ENCODE measurements around the gene RAB27B. TPM values are rescaled to one million over a fixed set of nuclear protein-coding genes. Genes with fewer than 3 reads are reported as not detected.

Gene RAB27B
- total RNA-seq, 2 experiments from 2014 or later, result 2.4 to 2.5 TPM

DNA sequence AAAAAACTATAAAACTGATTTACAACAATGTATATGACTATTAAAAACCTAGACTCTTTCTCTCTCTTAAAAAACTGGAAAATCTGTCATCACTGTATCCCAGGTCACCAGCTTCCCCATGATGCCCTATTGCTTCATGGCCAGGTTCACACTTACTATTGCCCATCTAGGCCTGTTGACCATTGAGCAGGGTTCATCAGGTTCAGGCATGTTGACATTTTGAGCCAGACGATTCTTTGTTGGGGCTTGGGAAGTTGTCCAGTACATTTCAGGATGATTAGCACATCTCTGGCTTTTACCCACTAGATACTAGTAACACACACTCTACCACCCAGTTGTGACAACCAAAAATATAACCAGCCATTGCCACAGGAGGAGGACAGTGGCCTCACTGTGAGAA lies 26.9 kb upstream of the RAB27B start:
- CTCF ChIA-PET, result no interaction called here

DNA sequence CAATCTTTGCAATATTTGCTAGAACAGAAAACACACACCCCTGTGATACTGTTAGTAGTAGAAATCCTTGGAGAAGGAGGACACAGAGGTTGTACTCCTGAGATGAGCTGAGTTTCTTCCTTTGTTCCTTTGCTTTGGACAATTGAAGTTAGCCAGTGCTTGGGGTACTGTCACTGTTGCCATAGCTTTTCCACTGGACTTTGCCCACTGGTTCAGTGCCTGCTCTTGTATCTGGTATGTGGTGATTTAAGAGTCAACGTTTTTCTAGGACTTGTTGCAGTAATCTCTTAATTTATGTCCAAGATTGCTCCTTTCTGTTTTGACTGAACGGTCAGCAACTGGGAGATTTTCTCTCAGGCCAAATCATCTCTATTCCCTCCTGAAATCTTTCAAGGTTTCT lies 26.1 kb upstream of the RAB27B start:
- Mint-ChIP-seq H3K4me1 (ENCODE audit: low read depth) (peaks cover 19% of the 10 kb centered on the region), H3K4me3 (no peak overlapping the region), H3K36me3 (ENCODE audit: low read depth) (no peaks in the 10 kb centered on the region), H3K9me3 (no peaks in the 10 kb centered on the region), H3K27me3 (no peaks in the 10 kb centered on the region), H3K27ac (no peak overlapping the region)
- Histone ChIP-seq H3K9me3 (ENCODE audit: control insufficient read depth in 1 of 2, insufficient read depth in 1 of 2, low read length in 2 of 2) (no peaks in the 10 kb centered on the region), H3K27ac (ENCODE audit: low read depth in 1 of 2, low read length in 2 of 2) (no peak overlapping the region), H3K27me3 (ENCODE audit: control insufficient read depth in 1 of 2, insufficient read depth in 2 of 2, low read length in 2 of 2) (peaks cover 0 to 4% of the 10 kb centered on the region in 2 experiments), H3K36me3 (ENCODE audit: insufficient read depth, low read length) (no peaks in the 10 kb centered on the region), H3K4me3 (ENCODE audit: low read length) (no peak overlapping the region), H3K4me1 (ENCODE audit: insufficient read depth, low read length) (no peaks in the 10 kb centered on the region)
- ChIA-PET CTCF (no interaction called here), POLR2A (no interaction called here)
- intact Hi-C loops (cut with DNase I, micrococcal nuclease), result no loop called here
- no peak for ATAC-seq (ENCODE audit: poor library complexity)
- no peak for DNase-seq
- TF ChIP-seq, protein P1, sequence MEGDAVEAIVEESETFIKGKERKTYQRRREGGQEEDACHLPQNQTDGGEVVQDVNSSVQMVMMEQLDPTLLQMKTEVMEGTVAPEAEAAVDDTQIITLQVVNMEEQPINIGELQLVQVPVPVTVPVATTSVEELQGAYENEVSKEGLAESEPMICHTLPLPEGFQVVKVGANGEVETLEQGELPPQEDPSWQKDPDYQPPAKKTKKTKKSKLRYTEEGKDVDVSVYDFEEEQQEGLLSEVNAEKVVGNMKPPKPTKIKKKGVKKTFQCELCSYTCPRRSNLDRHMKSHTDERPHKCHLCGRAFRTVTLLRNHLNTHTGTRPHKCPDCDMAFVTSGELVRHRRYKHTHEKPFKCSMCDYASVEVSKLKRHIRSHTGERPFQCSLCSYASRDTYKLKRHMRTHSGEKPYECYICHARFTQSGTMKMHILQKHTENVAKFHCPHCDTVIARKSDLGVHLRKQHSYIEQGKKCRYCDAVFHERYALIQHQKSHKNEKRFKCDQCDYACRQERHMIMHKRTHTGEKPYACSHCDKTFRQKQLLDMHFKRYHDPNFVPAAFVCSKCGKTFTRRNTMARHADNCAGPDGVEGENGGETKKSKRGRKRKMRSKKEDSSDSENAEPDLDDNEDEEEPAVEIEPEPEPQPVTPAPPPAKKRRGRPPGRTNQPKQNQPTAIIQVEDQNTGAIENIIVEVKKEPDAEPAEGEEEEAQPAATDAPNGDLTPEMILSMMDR (IDR thresholded peaks at IDR 0.05), result no peak

More for the DNA sequence above, 26.9 kb upstream of the RAB27B start:
- Mint-ChIP-seq H3K27me3 (no peaks in the 10 kb centered on the region), H3K4me3 (no peak overlapping the region), H3K4me1 (ENCODE audit: low read depth) (peaks cover 19% of the 10 kb centered on the region), H3K9me3 (no peaks in the 10 kb centered on the region), H3K27ac (no peak overlapping the region), H3K36me3 (ENCODE audit: low read depth) (no peaks in the 10 kb centered on the region)
- Histone ChIP-seq H3K4me1 (ENCODE audit: insufficient read depth, low read length) (no peaks in the 10 kb centered on the region), H3K4me3 (ENCODE audit: low read length) (no peak overlapping the region), H3K27ac (ENCODE audit: low read depth in 1 of 2, low read length in 2 of 2) (no peak overlapping the region), H3K27me3 (ENCODE audit: control insufficient read depth in 1 of 2, insufficient read depth in 2 of 2, low read length in 2 of 2) (peaks cover 0 to 4% of the 10 kb centered on the region in 2 experiments), H3K36me3 (ENCODE audit: insufficient read depth, low read length) (no peaks in the 10 kb centered on the region), H3K9me3 (ENCODE audit: control insufficient read depth in 1 of 2, insufficient read depth in 1 of 2, low read length in 2 of 2) (no peaks in the 10 kb centered on the region)
- intact Hi-C loops (cut with DNase I, micrococcal nuclease), result no loop called here
- POLR2A ChIA-PET, result no interaction called here
- DNase-seq (no peak), ATAC-seq (ENCODE audit: poor library complexity) (no peak)
- TF ChIP-seq, protein P1 (IDR thresholded peaks at IDR 0.05), result no peak

DNA sequence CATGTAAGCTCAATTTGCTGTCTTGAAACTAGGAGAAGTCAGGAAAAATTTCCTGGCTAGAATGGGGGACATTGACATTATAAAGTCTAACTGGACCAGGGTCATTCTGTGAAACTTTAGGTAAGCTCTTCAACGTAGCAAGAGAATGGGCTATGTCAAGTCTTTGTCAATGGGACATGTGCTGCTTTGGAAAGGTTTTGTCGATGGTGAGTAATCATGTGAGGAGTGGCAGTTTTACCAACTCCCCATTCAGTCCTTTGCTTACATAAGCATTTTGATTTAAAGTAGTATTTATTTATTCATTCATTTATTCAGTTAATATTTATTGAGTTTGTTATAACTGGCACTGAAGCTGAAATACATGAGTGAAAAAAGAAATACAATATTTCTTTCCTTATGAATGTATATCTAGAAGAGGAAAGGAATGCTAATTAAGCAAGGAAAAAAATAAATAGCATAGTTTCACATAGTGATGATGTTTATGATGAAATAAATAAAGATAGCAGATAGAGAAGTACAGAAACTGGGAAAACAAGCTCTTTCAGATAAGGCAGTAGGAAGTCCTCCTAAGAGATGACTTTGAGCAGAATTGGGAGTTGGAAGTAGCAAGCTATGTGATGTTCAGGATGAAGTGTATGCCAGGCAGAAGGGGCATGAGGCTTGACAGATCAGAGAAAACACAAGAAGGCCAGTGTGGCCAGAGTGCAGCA lies 25.4 kb upstream of the RAB27B start:
- Histone ChIP-seq H3K27me3 (ENCODE audit: control insufficient read depth in 1 of 2, insufficient read depth in 2 of 2, low read length in 2 of 2) (peaks cover 0 to 4% of the 10 kb centered on the region in 2 experiments), H3K36me3 (ENCODE audit: insufficient read depth, low read length) (no peaks in the 10 kb centered on the region), H3K4me1 (ENCODE audit: insufficient read depth, low read length) (no peaks in the 10 kb centered on the region), H3K9me3 (ENCODE audit: control insufficient read depth in 1 of 2, insufficient read depth in 1 of 2, low read length in 2 of 2) (no peaks in the 10 kb centered on the region), H3K4me3 (ENCODE audit: low read length) (no peak overlapping the region), H3K27ac (ENCODE audit: low read depth in 1 of 2, low read length in 2 of 2) (no peak overlapping the region)
- intact Hi-C loops (cut with DNase I, micrococcal nuclease), result no loop called here
- POLR2A ChIA-PET, result no interaction called here
- Mint-ChIP-seq H3K4me1 (ENCODE audit: low read depth) (peaks cover 19% of the 10 kb centered on the region), H3K36me3 (ENCODE audit: low read depth) (no peaks in the 10 kb centered on the region), H3K27me3 (no peaks in the 10 kb centered on the region), H3K4me3 (no peak overlapping the region), H3K27ac (no peak overlapping the region), H3K9me3 (no peaks in the 10 kb centered on the region)
- no peak for ATAC-seq (ENCODE audit: poor library complexity)
- DNase-seq, result no peak
- TF ChIP-seq, protein P1 (IDR thresholded peaks at IDR 0.05), result no peak
- CTCF ChIA-PET, result no interaction called here

All from CD4-positive, alpha-beta T cell (primary cell).